GM21723 (cell line): Measurements from ENCODE around the gene SIRT4.
"Not testable (repeated sequence)": the region's sequence is repeated elsewhere in the genome, so short reads cannot be mapped to it uniquely, and the experiment has no call there.

Experiments used
- ATAC-seq: cut with Tn5 transposase; IDR thresholded peaks from one replicate; pipeline ENCODE4 v1.9.1; 2021; ENCODE audit warnings: mild to moderate bottlenecking, moderate library complexity; ENCODE audit not compliant: unreplicated experiment

Gene SIRT4

DNA sequence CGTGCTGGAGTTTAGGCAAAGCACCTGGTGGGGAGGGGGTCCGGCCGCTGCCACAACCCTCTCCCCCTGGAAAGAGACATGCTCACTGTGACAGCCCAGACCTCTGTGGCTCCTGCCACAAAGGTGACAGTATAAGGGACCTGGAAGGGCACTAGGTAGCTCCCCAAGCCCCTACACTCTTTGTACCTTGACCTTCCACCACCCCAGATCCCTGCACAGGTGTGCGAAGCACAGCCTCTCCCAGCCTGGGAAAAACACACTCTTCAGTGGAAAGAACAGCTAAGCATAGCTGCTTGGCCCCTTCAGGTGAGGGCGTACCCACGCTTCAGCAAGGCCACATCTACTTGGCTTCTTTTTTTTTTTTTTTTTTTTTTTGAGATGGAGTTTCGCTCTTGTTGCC, 30.4 kb downstream of the SIRT4 start:
- no peak for ATAC-seq

GRCh38 chr12:120335447-120335846, 33.3 kb downstream of the SIRT4 start:
- not testable (repeated sequence) for ATAC-seq

GRCh38 chr12:120336392-120336791, 34.3 kb downstream of the SIRT4 start:
- ATAC-seq = not testable (repeated sequence)

GRCh38 chr12:120337730-120338129, 35.6 kb downstream of the SIRT4 start:
- no peak for ATAC-seq

GRCh38 chr12:120339256-120339655, 37.1 kb downstream of the SIRT4 start:
- no peak for ATAC-seq

- ATAC-seq = no peak
Observed at GRCh38 chr12:120342175-120343038, 40.3 kb downstream of the SIRT4 start.

DNA sequence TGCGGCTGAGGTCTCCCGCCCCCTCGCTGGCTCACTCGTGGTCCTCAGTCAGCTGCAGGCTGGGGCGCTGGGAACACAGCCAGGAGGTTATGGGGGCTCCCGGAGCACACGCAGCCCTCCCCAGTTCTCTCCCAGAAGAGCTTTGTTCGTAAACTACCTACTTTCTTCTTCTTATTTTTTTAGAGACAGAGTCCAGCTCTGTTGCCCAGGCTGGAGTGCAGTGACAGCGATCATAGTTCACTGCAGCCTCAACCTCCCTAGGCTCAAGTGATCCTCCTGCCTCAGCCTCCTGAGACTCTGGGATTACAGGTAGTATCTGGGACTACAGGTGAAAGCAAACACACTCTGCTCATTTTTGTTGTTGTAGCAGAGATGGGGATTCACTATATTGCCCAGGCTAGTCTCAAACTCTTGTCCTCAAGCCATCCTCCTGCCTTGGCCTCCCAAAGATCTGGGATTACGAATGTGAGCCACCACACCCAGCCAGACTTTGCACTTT, 41.0 kb downstream of the SIRT4 start:
- ATAC-seq = no peak

DNA sequence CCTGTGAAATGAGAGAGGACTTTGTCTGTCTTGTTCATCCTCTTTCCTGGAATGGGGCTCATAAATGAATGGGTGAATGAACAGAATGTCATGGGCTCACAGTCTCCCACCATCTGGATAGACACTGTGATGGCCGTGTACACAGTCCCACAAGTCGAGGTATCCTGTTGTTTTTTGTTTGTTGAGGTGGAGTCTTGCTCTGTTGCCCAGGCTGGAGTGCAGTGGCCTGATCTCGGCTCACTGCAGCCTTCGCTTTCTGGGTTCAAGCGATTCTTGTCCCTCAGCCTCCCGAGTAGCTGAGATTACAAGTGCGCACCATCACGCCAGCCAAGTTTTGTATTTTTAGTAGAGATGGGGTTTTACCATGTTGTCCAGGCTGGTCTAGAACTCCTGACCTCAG, 41.6 kb downstream of the SIRT4 start:
- ATAC-seq = no peak

DNA sequence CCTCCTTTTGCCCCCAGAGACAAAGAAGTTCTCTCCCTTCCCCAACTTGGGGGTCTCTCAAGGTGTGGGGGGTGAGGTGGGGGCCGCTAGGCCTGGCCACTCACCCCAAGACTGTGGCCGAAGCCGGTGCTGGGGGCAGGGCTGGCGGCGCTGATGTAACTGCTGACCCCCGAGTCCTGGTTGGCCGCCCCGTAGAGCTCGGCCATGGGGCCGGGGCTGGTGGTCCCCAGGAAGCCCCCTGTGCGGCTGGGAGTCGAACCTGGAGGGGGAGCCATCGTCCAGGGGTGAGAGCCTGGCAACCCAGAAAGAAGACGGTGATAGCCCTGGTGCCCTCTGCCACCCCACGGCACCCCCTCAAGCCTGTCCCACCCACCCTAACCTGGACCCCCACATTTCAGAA, 43.9 kb downstream of the SIRT4 start:
- ATAC-seq = no peak

GRCh38 chr12:120346681-120347080, 44.6 kb downstream of the SIRT4 start:
- no peak for ATAC-seq

DNA sequence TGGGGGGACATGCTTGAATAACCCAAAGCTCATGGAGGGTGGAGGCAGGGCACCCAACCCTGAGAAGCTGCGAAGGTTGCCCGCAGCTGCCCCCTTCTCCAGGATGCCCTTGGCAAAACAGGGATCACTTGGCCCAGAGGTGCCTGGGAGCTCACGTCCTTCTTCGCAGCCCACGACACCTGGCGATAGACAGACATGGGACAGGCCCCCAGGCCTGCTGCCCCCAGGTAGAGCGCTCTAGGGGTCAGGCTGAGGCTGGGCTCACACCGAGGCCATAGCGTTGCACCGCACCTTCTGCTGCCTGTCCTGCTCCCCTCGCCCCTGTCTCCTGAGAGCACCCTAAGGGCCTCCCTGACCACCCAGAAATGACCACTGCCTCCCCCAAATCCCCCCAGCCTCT, 45.6 kb downstream of the SIRT4 start:
- ATAC-seq = no peak

- no peak for ATAC-seq
Observed at GRCh38 chr12:120350576-120351350, 48.6 kb downstream of the SIRT4 start.

- ATAC-seq = no peak
Observed at GRCh38 chr12:120352117-120352516, 50.0 kb downstream of the SIRT4 start.

DNA sequence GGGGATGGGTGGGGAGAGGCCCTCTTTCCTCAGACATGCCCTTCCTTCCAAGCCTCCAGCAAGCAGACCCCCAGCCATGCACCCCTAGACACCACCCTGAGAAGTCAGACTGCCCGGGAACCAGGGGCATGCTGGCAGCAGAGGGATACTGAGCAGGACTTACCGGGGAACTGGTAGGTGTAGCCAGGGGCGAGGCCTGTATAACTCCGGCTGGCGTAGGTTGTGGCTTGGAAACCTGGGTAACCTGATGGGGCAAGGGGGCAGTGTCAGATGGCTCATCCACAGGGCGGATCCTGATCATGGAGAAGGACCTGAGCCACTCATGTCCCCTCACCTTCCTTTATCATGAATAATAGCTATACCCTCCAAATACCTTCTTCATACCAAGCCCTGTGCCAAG, 51.0 kb downstream of the SIRT4 start:
- ATAC-seq = no peak

- ATAC-seq = no peak
Observed at GRCh38 chr12:120353556-120354317, 51.6 kb downstream of the SIRT4 start.

DNA sequence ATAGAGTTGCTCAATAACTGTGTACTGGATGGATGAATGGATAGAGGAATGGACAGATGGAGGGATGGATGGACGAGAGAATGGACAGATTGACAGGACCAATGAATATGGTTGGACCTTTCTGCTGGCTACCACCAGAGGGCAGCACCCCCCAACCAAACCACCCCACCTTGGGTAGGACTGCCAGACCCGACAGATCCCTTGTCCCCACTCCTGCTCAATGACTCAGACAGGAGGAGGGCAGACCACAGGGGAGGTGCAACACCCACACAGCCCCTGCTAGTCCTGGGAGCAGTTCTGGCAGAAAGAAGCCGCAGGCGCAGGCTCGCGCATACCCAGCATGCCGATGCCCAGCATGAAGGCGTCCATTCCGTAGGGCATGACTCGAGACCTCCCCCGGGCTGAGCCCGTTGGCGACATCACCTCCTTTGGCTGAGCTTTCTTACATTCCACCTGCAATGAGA, 54.5 kb downstream of the SIRT4 start:
- ATAC-seq = no peak

DNA sequence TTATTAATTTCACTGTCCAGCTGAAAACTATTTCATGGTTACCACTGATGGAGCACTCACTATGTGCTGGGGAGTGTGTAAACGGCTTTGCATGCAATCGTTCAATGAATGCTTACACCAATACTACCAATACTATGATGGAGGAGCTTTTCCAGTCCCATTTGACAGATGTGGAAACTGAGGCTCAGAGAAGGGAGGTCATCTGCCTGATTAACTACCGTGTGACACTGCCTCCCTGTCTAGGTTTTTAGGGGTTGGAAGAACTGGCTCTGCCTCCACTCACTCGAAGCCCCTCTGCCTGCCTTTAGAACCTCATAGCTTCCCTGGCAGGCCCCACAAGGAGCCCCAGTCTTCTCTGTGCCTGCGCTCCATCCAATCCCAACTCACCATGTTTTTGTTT, 55.0 kb downstream of the SIRT4 start:
- no peak for ATAC-seq

- no peak for ATAC-seq
Observed at GRCh38 chr12:120358412-120359100, 56.4 kb downstream of the SIRT4 start.

DNA sequence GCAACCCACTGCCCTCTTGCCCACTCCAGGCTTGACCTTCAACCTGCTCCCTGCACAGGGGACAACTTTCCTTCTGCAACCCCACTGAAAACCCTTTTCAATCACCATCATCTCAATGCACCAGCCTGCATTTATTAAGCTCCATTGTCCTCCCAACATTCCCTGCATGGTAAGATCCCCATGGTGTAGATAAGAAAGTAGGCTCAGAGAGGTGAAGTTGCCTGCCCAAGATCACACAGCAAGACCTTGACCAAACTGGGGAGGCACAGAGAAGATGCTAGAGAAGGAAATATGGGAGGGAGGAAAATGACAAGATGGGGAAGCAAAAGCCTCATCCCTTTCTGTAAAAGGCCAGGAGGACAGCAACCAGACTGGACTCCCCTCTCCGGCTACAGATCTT, 57.0 kb downstream of the SIRT4 start:
- no peak for ATAC-seq

GRCh38 chr12:120361506-120362208, 59.5 kb downstream of the SIRT4 start:
- no peak for ATAC-seq
